PFSK-1 (cell line): ENCODE results near the gene ZBTB16.

Experiments
- FOXP2 ChIP-seq: optimal IDR thresholded peaks from 2 replicates; pipeline ENCODE3; 2011; ENCODE audit warnings: borderline replicate concordance, control low read depth, inconsistent platforms; ENCODE audit not compliant: insufficient read depth; ENCODE audit errors: extremely low read length, extremely low read depth
- POLR2AphosphoS5 ChIP-seq: IDR thresholded peaks from 2 replicates; pipeline ENCODE4 v1.6.1; 2012; ENCODE audit warnings: low read depth, mild to moderate bottlenecking, control low read depth, low read length, moderate library complexity
- SIN3A ChIP-seq: IDR thresholded peaks from 2 replicates; pipeline ENCODE4 v1.6.1; 2012; ENCODE audit warnings: mild to moderate bottlenecking, low read length, moderate library complexity, borderline replicate concordance; ENCODE audit not compliant: insufficient read depth
- TAF1 ChIP-seq: IDR thresholded peaks from 2 replicates; pipeline ENCODE4 v1.6.1; 2012; ENCODE audit warnings: low read length, control low read depth, borderline replicate concordance; ENCODE audit not compliant: insufficient read depth
- TF ChIP-seq, protein P1 (sequence below), 2 experiments: IDR thresholded peaks; 2 replicates each; pipeline versions ENCODE4 v1.6.1 to v1.8.0; 2011 to 2012; ENCODE audit warnings: low read depth in 2 of 2, low read length in 2 of 2, control low read depth in 1 of 2, inconsistent platforms in 1 of 2, mild to moderate bottlenecking in 1 of 2, moderate library complexity in 1 of 2; ENCODE audit not compliant: insufficient read depth in 1 of 2

ZBTB16 gene

DNA sequence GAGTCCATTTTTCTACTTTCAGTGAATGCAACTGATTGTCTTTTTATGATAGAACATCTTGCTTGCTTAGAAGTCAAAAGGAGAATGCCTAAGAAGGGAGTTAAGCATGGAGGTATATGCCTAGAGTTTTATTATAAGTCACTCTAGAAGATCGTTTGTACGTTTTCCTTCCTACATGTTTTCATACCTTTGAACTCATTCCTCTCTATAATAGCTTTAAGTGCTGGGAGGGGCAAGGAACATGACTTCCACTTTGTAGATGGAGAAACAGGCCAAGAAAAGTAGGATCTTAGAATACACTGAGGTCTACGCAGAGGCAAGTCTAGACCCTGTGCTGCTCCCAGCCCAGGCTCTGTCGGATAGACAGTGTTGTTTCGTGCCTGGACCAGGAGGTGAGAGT lies 114.3 kb downstream of the ZBTB16 start:
- no peak for TF ChIP-seq SIN3A

DNA sequence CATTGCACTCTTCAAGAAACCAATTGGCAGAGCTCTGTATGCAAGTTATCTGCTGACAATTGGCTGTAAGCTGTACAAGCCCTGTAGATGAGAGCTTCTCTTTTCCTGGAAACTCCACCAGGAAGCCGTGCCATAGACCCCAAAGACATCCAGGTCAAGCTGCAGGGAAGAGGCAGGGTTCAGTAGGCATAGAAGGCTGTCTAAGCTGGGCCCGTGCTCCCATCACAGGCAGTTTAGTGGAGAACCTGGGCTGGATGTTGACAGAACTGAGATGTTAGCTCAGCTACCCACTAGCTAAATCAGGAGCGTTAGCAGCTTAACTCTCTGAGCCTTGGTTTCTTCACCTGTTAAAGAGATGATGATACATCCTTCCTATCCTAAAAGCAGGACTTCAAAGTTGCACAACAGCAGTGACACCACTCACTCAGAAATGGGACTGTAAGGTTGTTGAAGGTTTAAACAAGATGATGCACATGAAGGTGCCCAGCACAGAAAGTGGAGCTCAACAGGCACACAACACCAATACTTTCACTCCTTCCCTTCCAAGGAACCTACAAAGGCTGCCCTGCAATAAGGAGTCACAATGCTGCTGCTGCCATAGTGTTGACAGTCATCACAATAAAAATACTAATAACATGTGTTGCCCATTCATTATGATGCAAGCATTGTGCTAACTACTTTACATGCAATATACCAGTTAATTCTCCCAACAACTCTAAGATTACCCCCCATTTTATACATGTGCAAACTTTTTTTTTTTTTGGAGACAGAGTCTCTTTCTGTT lies 115.4 kb downstream of the ZBTB16 start:
- TF ChIP-seq, protein P1, sequence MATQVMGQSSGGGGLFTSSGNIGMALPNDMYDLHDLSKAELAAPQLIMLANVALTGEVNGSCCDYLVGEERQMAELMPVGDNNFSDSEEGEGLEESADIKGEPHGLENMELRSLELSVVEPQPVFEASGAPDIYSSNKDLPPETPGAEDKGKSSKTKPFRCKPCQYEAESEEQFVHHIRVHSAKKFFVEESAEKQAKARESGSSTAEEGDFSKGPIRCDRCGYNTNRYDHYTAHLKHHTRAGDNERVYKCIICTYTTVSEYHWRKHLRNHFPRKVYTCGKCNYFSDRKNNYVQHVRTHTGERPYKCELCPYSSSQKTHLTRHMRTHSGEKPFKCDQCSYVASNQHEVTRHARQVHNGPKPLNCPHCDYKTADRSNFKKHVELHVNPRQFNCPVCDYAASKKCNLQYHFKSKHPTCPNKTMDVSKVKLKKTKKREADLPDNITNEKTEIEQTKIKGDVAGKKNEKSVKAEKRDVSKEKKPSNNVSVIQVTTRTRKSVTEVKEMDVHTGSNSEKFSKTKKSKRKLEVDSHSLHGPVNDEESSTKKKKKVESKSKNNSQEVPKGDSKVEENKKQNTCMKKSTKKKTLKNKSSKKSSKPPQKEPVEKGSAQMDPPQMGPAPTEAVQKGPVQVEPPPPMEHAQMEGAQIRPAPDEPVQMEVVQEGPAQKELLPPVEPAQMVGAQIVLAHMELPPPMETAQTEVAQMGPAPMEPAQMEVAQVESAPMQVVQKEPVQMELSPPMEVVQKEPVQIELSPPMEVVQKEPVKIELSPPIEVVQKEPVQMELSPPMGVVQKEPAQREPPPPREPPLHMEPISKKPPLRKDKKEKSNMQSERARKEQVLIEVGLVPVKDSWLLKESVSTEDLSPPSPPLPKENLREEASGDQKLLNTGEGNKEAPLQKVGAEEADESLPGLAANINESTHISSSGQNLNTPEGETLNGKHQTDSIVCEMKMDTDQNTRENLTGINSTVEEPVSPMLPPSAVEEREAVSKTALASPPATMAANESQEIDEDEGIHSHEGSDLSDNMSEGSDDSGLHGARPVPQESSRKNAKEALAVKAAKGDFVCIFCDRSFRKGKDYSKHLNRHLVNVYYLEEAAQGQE (IDR thresholded peaks at IDR 0.05; ENCODE audit: insufficient read depth in 1 of 2, low read depth in 2 of 2, low read length in 2 of 2), result no peak
- no peak for TF ChIP-seq FOXP2
- no peak for TF ChIP-seq POLR2AphosphoS5
- TF ChIP-seq TAF1, result no peak
- no peak for TF ChIP-seq SIN3A

DNA sequence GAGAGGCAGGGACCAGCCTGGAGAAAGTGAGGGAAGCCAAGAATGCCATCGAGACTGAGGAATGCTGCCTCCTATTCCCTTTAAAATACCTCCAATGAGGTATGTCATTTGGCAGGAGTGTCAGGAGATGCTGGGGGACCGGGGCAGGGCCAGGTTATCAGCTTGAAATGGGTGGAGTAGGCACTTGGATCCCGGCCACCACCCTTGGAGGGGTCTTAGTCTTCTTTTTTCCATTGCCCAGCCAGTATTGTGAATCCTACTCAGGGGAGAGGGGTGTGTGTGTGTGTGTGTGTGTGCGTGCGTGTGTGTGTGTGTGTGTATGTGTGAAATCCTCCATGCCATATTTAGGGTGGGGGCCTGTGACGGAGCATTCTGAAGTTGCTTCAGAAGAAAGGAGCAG lies 116.2 kb downstream of the ZBTB16 start:
- TF ChIP-seq, protein P1 (IDR thresholded peaks at IDR 0.05; ENCODE audit: insufficient read depth in 1 of 2, low read depth in 2 of 2, low read length in 2 of 2), result no peak
- no peak for TF ChIP-seq FOXP2
- no peak for TF ChIP-seq SIN3A
- no peak for TF ChIP-seq POLR2AphosphoS5
- no peak for TF ChIP-seq TAF1

DNA sequence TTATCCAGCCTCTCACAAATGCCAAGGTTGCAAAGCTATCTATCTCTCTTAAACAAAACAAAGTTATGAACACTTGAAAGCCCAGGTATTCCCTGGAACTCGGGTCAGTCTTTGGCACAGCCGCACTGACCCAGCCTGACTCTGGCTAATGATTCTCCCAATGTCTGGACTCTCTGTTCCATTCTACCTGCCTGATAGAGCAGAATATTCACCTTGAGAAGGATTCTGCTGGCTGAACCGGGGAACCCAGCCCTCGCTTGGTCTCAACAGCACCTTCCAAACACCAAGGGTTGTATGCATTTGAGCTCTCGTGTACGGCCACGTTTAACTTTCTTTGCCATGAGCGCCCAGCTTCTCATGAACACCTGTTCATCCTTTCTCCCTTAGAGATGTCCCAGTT lies 116.8 kb downstream of the ZBTB16 start:
- TF ChIP-seq TAF1, result no peak
- no peak for TF ChIP-seq FOXP2
- no peak for TF ChIP-seq SIN3A
- TF ChIP-seq, protein P1 (IDR thresholded peaks at IDR 0.05; ENCODE audit: insufficient read depth in 1 of 2, low read depth in 2 of 2, low read length in 2 of 2), result no peak
- TF ChIP-seq POLR2AphosphoS5, result no peak

DNA sequence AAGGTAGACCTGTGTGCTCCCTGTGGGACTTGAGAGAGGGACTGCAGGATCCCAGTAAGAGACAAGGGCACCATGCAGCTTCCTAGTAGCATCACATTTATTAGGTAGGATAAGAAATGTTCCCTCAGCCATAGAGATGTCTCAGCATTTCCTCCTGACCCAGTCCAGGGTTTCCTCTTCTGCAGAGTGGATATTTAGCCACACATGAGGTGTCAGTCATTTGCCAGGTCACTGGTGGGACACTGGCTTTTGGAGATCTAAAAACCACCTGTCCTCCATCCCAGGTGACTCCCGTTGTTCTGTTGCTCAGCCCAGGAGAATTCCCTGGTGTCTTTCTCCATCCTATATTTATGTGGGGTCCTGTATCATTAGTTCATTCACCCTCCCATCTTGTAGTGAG lies 119.1 kb downstream of the ZBTB16 start:
- TF ChIP-seq SIN3A (no peak), TAF1 (no peak)

DNA sequence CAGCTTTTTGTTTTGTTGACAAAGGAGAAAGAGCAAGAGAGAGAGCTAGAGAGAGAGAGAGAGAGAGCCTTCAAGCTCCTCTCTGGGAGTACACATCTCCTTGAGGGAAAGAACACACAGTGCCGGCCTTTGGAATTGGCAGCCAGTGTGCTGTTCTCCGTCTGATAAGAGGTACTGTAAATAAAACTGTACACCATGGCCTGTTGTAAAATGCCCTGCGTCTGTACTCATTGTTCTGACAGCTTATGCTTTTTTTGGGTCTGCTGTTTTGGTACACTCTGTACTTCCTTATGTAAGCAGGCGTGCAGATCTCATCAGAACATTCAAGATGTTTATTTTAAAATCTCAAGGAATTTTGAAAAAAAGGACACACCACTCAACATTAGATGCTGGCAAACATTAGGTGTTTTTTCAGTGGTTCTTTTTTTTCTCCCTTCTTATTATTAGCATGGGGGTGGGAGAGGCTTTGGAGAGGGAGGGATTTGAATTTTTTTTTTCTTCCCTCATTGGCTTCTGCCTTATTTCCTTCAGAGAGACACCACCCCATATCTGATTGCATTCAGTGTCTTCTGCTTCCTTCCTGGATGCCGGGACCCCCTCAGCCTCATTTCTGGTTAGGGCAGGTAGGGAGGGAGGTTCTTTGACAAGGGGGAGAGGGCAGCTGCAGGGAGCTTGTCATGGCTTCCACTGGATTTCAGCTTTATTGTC lies 119.9 kb downstream of the ZBTB16 start:
- TF ChIP-seq POLR2AphosphoS5 (no peak), SIN3A (no peak), FOXP2 (no peak), TAF1 (no peak)
- TF ChIP-seq, protein P1 (IDR thresholded peaks at IDR 0.05; ENCODE audit: insufficient read depth in 1 of 2, low read depth in 2 of 2, low read length in 2 of 2), result no peak
